H9 (cell line): Measurements from ENCODE around the gene LRRN4CL. TPM values are rescaled to one million over a fixed set of nuclear protein-coding genes. Genes with fewer than 3 reads are reported as not detected.

Experiments used
- DNase-seq: peaks from one replicate; pipeline ENCODE4 v3.0.0-alpha.2; 2017
- H2AFZ ChIP-seq: one replicate; pipeline ENCODE4 v1.6.1; 2013; ENCODE audit warnings: mild to moderate bottlenecking, low read length, control low read depth, moderate library complexity
- H2AK5ac ChIP-seq: 2 replicates; pipeline ENCODE4 v1.6.1; 2013; ENCODE audit warnings: low read length, control low read depth, mixed read lengths; ENCODE audit not compliant: insufficient read length
- H2BK120ac ChIP-seq: one replicate; pipeline ENCODE4 v1.6.1; 2013; ENCODE audit warnings: low read depth, mild to moderate bottlenecking, low read length, control low read depth, inconsistent platforms; ENCODE audit not compliant: poor library complexity, severe bottlenecking
- H2BK12ac ChIP-seq: 2 replicates; pipeline ENCODE4 v1.6.1; 2013; ENCODE audit warnings: low read length, control low read depth, mixed read lengths, low read depth; ENCODE audit not compliant: insufficient read length
- H2BK15ac ChIP-seq: 2 replicates; pipeline ENCODE4 v1.6.1; 2013; ENCODE audit warnings: low read depth, low read length, control low read depth
- H2BK20ac ChIP-seq: one replicate; pipeline ENCODE4 v1.6.1; 2013; ENCODE audit warnings: low read depth, mild to moderate bottlenecking, low read length, control low read depth, inconsistent platforms; ENCODE audit not compliant: poor library complexity, severe bottlenecking
- H2BK5ac ChIP-seq: 2 replicates; pipeline ENCODE4 v1.6.1; 2013; ENCODE audit warnings: low read length, control low read depth, mixed read lengths; ENCODE audit not compliant: insufficient read length
- H3K14ac ChIP-seq: 2 replicates; pipeline ENCODE4 v1.6.1; 2013; ENCODE audit warnings: low read length, control low read depth; ENCODE audit not compliant: insufficient read depth
- H3K18ac ChIP-seq: 2 replicates; pipeline ENCODE4 v1.6.1; 2013; ENCODE audit warnings: low read depth, mild to moderate bottlenecking, mixed read lengths, low read length, control low read depth; ENCODE audit not compliant: insufficient read length
- H3K23ac ChIP-seq: 2 replicates; pipeline ENCODE4 v1.6.1; 2013; ENCODE audit warnings: low read length, control low read depth, mixed read lengths, low read depth; ENCODE audit not compliant: insufficient read length
- H3K23me2 ChIP-seq: 2 replicates; pipeline ENCODE4 v1.6.1; 2013; ENCODE audit warnings: low read depth, mild to moderate bottlenecking, mixed read lengths, low read length, control low read depth; ENCODE audit not compliant: insufficient read length, poor library complexity, severe bottlenecking
- H3K27ac ChIP-seq: 2 replicates; pipeline ENCODE4 v1.5.1; 2013; ENCODE audit warnings: low read length, control low read depth, mixed read lengths, low read depth; ENCODE audit not compliant: insufficient read length
- H3K27me3 ChIP-seq: 2 replicates; pipeline ENCODE4 v1.6.1; 2013; ENCODE audit warnings: low read length, control low read depth, inconsistent platforms; ENCODE audit not compliant: insufficient read depth
- H3K4ac ChIP-seq: 2 replicates; pipeline ENCODE4 v1.6.1; 2013; ENCODE audit warnings: low read depth, mild to moderate bottlenecking, control low read depth, inconsistent platforms, low read length, moderate library complexity
- H3K4me1 ChIP-seq: 2 replicates; pipeline ENCODE4 v1.6.1; 2013; ENCODE audit warnings: low read length, control low read depth, inconsistent platforms; ENCODE audit not compliant: insufficient read depth
- H3K4me2 ChIP-seq: 2 replicates; pipeline ENCODE4 v1.6.1; 2013; ENCODE audit warnings: low read length, control low read depth, mixed read lengths; ENCODE audit not compliant: insufficient read length, insufficient read depth
- H3K56ac ChIP-seq: 2 replicates; pipeline ENCODE4 v1.6.1; 2013; ENCODE audit warnings: low read depth, mild to moderate bottlenecking, mixed read lengths, low read length, control low read depth; ENCODE audit not compliant: insufficient read length
- H3K79me1 ChIP-seq: 2 replicates; pipeline ENCODE4 v1.6.1; 2013; ENCODE audit warnings: low read depth, mild to moderate bottlenecking, moderate library complexity, low read length, control low read depth, inconsistent platforms; ENCODE audit not compliant: insufficient read depth, poor library complexity, severe bottlenecking
- H3K79me2 ChIP-seq: 2 replicates; pipeline ENCODE4 v1.6.1; 2013; ENCODE audit warnings: low read length, control low read depth, inconsistent platforms; ENCODE audit not compliant: insufficient read depth
- H3K9ac ChIP-seq: 2 replicates; pipeline ENCODE4 v1.6.1; 2013; ENCODE audit warnings: low read length, control low read depth, mixed read lengths; ENCODE audit not compliant: insufficient read length; ENCODE audit errors: extremely low read depth
- H3K9me3 ChIP-seq: one replicate; pipeline ENCODE4 v1.6.1; 2013; ENCODE audit warnings: low read depth, low read length, inconsistent platforms; ENCODE audit not compliant: control insufficient read depth
- H3T11ph ChIP-seq: one replicate; pipeline ENCODE4 v1.6.1; 2013; ENCODE audit warnings: mild to moderate bottlenecking, low read length, control low read depth, inconsistent platforms
- H4K20me1 ChIP-seq: one replicate; pipeline ENCODE4 v1.6.1; 2013; ENCODE audit not compliant: control insufficient read depth, insufficient read length, insufficient read depth
- H4K5ac ChIP-seq: 2 replicates; pipeline ENCODE4 v1.6.1; 2013; ENCODE audit warnings: low read depth, mild to moderate bottlenecking, mixed read lengths, low read length, control low read depth; ENCODE audit not compliant: insufficient read length
- H4K8ac ChIP-seq: replicated peaks from 2 replicates; pipeline ENCODE4 v1.6.1; 2013; ENCODE audit warnings: low read length, control low read depth, mixed read lengths, low read depth; ENCODE audit not compliant: insufficient read length
- H4K91ac ChIP-seq: 2 replicates; pipeline ENCODE4 v1.6.1; 2013; ENCODE audit warnings: low read depth, mild to moderate bottlenecking, moderate library complexity, mixed read lengths, low read length, control low read depth; ENCODE audit not compliant: insufficient read length
- H3K27ac Mint-ChIP-seq, 3 experiments: 2 replicates in 2 of 3; 3 replicates in 1 of 3; pipeline ENCODE4 v1.8.0; 2020 to 2021; ENCODE audit warnings: mixed read lengths in 3 of 3, mild to moderate bottlenecking in 1 of 3, moderate library complexity in 1 of 3
- H3K27me3 Mint-ChIP-seq: 2 replicates; pipeline ENCODE4 v1.8.0; 2021; ENCODE audit warnings: low read depth, mild to moderate bottlenecking, moderate library complexity, mixed read lengths
- H3K36me3 Mint-ChIP-seq, 3 experiments: 2 replicates in 2 of 3; 3 replicates in 1 of 3; pipeline ENCODE4 v1.8.0; 2020 to 2021; ENCODE audit warnings: low read depth in 3 of 3, mixed read lengths in 3 of 3; ENCODE audit not compliant: insufficient read depth in 1 of 3
- H3K4me1 Mint-ChIP-seq, 2 experiments: 2 replicates each; pipeline ENCODE4 v1.8.0; 2020; ENCODE audit warnings: mixed read lengths in 2 of 2
- H3K4me3 Mint-ChIP-seq, 2 experiments: 2 replicates in 1 of 2; 3 replicates in 1 of 2; pipeline ENCODE4 v1.8.0; 2020 to 2021; ENCODE audit warnings: mild to moderate bottlenecking in 2 of 2, mixed read lengths in 2 of 2, moderate library complexity in 1 of 2
- H3K9me3 Mint-ChIP-seq, 2 experiments: 2 replicates in 1 of 2; 3 replicates in 1 of 2; pipeline ENCODE4 v1.8.0; 2020; ENCODE audit warnings: mild to moderate bottlenecking in 2 of 2, mixed read lengths in 2 of 2, moderate library complexity in 1 of 2
- CTCF ChIP-seq: fragments of 200-600 bp; sonication (generic); conservative IDR thresholded peaks from 3 replicates; pipeline ENCODE4 v1.8.0; 2021; ENCODE audit warnings: antibody characterized with exemption, mild to moderate bottlenecking
- WGBS: extraction: QIAGEN DNeasy Blood & Tissue Kit; methylation state at CpG from one replicate; pipeline ENCODE4 v1.1.7; 2013; ENCODE audit warnings: missing lambda C conversion rate, low lambda C conversion rate, mixed read lengths; ENCODE audit not compliant: insufficient read length; ENCODE audit errors: extremely low coverage; 5-methylcytosine and 5-hydroxymethylcytosine counted together
- total RNA-seq: library from RNA; stranded (reverse); gene quantifications from 2 replicates; pipeline ENCODE4 v1.2.1, GENCODE V29; 2021

Gene LRRN4CL
- total RNA-seq, 1 experiment from 2014 or later = 0.59 TPM

DNA sequence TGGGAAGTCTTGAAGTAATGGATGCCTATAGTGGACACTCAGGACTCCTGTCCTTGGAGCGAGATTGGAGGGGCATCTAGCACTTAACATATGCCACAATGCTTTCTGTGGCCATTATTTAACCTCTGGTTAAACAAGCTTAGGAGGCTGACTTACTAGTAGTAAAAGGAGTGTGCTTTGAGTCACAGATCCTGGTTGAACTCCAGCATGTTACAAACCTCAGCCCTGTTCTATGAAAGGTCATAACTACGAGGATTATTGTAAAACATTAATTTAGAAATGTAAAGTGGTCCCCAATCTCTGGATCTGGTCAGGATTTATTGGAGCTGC is 16.2 kb downstream of the LRRN4CL start:
- no peak overlapping the region for H3K27ac ChIP-seq

More for the DNA sequence above, 16.2 kb downstream of the LRRN4CL start:
- Mint-ChIP-seq H3K4me1 (peaks cover 24 to 31% of the 10 kb centered on the region in 2 experiments), H3K9me3 (no peaks in the 10 kb centered on the region), H3K36me3 (peaks cover 16 to 52% (median 43%) of the 10 kb centered on the region in 3 experiments; a peak in 6 of 7 replicates), H3K27me3 (no peaks in the 10 kb centered on the region; the same call in 1 of the 2 replicates), H3K4me3 (peak overlapping the region; percentile 92 to 99; a peak in 4 of 5 replicates), H3K27ac (no peak overlapping the region)
- Histone ChIP-seq H3K14ac (no peak overlapping the region), H2BK15ac (no peak overlapping the region), H4K5ac (no peak overlapping the region), H3K27me3 (no peaks in the 10 kb centered on the region), H3K56ac (no peak overlapping the region), H2BK12ac (no peak overlapping the region), H3K23ac (no peak overlapping the region), H3T11ph (no peak overlapping the region), H3K9ac (no peak overlapping the region), H3K79me1 (no peaks in the 10 kb centered on the region), H3K4ac (no peak overlapping the region), H3K18ac (no peak overlapping the region), H3K79me2 (no peaks in the 10 kb centered on the region), H3K4me1 (no peaks in the 10 kb centered on the region), H4K8ac (no peak overlapping the region), H2AK5ac (no peak overlapping the region), H2BK20ac (no peak overlapping the region), H4K20me1 (no peaks in the 10 kb centered on the region), H3K23me2 (peaks cover 6% of the 10 kb centered on the region), H2BK120ac (no peak overlapping the region), H2BK5ac (no peak overlapping the region), H4K91ac (no peak overlapping the region), H3K4me2 (peak overlapping the region; percentile 83), H2AFZ (no peak overlapping the region), H3K9me3 (no peaks in the 10 kb centered on the region)
- no peak for TF ChIP-seq CTCF
- no peak for DNase-seq
- no CpG with 5 or more reads among the region's 2 CpGs for WGBS
